Loucy (cell line): Measurements from ENCODE around the gene TINCR.
"Not testable (repeated sequence)": the region's sequence is repeated elsewhere in the genome, so short reads cannot be mapped to it uniquely, and the experiment has no call there.

Experiments
- H2AFZ ChIP-seq: fragments of 200-600 bp; sonication (generic); 2 replicates; pipeline ENCODE4 v1.6.0; 2016; ENCODE audit warnings: antibody characterized with exemption, mild to moderate bottlenecking, low read length, moderate library complexity
- H3F3A ChIP-seq: fragments of 200-600 bp; 2 replicates; pipeline ENCODE4 v1.6.0; 2016; ENCODE audit warnings: antibody characterized with exemption, low read depth, mild to moderate bottlenecking
- H3K27me3 ChIP-seq: fragments of 200-600 bp; sonication (generic); 2 replicates; pipeline ENCODE4 v1.6.1; 2014; ENCODE audit warnings: low read length, mild to moderate bottlenecking; ENCODE audit not compliant: insufficient read depth, poor library complexity, severe bottlenecking
- H3K36me3 ChIP-seq: fragments of 200-600 bp; sonication (generic); 2 replicates; pipeline ENCODE4 v1.6.1; 2016; ENCODE audit warnings: low read length; ENCODE audit not compliant: insufficient read depth
- H3K4me1 ChIP-seq: fragments of 200-600 bp; sonication (generic); 2 replicates; pipeline ENCODE4 v1.5.1; 2014; ENCODE audit warnings: low read length, mild to moderate bottlenecking; ENCODE audit not compliant: insufficient read depth, poor library complexity, severe bottlenecking
- H3K4me2 ChIP-seq: fragments of 200-600 bp; sonication (generic); 2 replicates; pipeline ENCODE4 v1.6.0; 2014; ENCODE audit warnings: antibody characterized with exemption, low read length, low read depth, mild to moderate bottlenecking; ENCODE audit not compliant: poor library complexity, severe bottlenecking
- H3K4me3 ChIP-seq: fragments of 200-600 bp; sonication (generic); 2 replicates; pipeline ENCODE4 v1.5.1; 2014; ENCODE audit warnings: low read length, mild to moderate bottlenecking, mixed read lengths; ENCODE audit not compliant: poor library complexity, severe bottlenecking
- H3K79me2 ChIP-seq: fragments of 200-600 bp; sonication (generic); 2 replicates; pipeline ENCODE4 v1.6.1; 2014; ENCODE audit warnings: low read length; ENCODE audit not compliant: insufficient read depth
- H3K9ac ChIP-seq: fragments of 200-600 bp; sonication (generic); 2 replicates; pipeline ENCODE4 v1.6.0; 2014; ENCODE audit warnings: mild to moderate bottlenecking, low read depth, low read length, moderate library complexity; ENCODE audit not compliant: poor library complexity, severe bottlenecking
- H3K9me2 ChIP-seq: fragments of 200-600 bp; sonication (generic); replicated peaks from 2 replicates; pipeline ENCODE4 v1.6.1; 2016; ENCODE audit warnings: low read depth, low read length, mixed read lengths
- H3K9me3 ChIP-seq: fragments of 200-600 bp; sonication (generic); 2 replicates; pipeline ENCODE4 v1.6.1; 2014; ENCODE audit warnings: mild to moderate bottlenecking, antibody characterized with exemption, low read length, low read depth; ENCODE audit not compliant: insufficient read depth
- H4K20me1 ChIP-seq: fragments of 200-600 bp; sonication (generic); 2 replicates; pipeline ENCODE4 v1.6.0; 2014; ENCODE audit warnings: antibody characterized with exemption, low read length, mild to moderate bottlenecking; ENCODE audit not compliant: insufficient read depth, poor library complexity, severe bottlenecking
- EZH2phosphoT487 ChIP-seq: fragments of 200-600 bp; IDR thresholded peaks from 2 replicates; pipeline ENCODE4 v1.6.1; 2018; ENCODE audit warnings: antibody characterized with exemption, mild to moderate bottlenecking, moderate library complexity, borderline replicate concordance
- TF ChIP-seq, protein P1 (sequence below): fragments of 200-600 bp; sonication (generic); conservative IDR thresholded peaks from 2 replicates; pipeline ENCODE4 v1.5.1; 2014; ENCODE audit warnings: mild to moderate bottlenecking, antibody characterized with exemption, low read length

The TINCR gene

DNA sequence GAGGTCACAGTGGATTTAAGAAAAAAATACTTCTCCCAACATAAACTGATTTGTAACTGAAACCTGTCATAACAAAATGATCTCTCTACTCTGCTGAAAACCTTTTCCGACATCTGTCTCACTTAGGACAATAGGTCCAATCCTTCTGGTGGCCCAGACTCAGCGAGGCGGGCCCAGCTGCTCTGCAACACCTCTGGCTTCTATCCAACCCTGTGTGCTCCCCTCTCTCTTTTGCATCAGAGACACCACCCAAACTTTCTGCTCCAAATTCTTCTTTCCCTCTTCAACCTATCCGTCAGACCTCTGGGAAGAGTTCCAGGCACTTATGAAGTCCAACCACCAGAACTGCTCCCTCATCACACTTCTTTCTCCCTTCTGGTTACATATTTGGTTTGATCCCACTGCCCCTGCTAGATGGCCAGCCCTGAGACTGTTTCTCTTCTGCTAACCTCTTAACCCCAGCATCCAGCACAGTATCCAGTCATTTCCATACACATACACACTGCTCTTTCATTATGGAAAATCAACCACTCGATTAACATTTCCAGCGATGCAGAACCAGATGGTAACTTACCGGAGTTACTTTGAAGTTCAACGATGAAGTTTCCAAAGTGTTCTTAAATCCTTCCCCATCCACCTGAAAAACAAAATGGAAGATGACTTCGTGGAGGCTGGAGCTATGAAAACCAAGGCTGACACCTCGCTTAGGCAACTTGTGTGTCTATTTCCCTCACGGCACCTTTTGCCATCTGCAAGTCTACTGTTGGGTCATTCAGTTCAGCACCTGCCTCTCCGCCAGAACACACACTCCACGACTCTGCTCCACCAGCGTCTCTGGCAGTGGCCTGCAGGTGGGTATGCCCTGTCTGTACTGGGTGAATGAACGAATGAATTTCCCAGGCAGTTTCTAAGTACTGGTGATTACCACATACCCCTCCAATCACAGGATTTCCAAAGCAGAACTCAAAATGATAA, 45.4 kb upstream of the TINCR start:
- Histone ChIP-seq H3K79me2 (peaks cover 36% of the 10 kb centered on the region), H3K9me3 (no peaks in the 10 kb centered on the region), H3K36me3 (peaks cover 85% of the 10 kb centered on the region), H3K4me1 (peaks cover 6% of the 10 kb centered on the region), H3K9me2 (no peaks in the 10 kb centered on the region), H2AFZ (no peak overlapping the region), H3F3A (no peaks in the 10 kb centered on the region), H3K9ac (no peak overlapping the region), H3K4me3 (no peak overlapping the region), H3K4me2 (no peak overlapping the region), H4K20me1 (peaks cover 15% of the 10 kb centered on the region), H3K27me3 (no peaks in the 10 kb centered on the region)
- TF ChIP-seq EZH2phosphoT487, result no peak
- TF ChIP-seq, protein P1, sequence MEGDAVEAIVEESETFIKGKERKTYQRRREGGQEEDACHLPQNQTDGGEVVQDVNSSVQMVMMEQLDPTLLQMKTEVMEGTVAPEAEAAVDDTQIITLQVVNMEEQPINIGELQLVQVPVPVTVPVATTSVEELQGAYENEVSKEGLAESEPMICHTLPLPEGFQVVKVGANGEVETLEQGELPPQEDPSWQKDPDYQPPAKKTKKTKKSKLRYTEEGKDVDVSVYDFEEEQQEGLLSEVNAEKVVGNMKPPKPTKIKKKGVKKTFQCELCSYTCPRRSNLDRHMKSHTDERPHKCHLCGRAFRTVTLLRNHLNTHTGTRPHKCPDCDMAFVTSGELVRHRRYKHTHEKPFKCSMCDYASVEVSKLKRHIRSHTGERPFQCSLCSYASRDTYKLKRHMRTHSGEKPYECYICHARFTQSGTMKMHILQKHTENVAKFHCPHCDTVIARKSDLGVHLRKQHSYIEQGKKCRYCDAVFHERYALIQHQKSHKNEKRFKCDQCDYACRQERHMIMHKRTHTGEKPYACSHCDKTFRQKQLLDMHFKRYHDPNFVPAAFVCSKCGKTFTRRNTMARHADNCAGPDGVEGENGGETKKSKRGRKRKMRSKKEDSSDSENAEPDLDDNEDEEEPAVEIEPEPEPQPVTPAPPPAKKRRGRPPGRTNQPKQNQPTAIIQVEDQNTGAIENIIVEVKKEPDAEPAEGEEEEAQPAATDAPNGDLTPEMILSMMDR, result no peak

GRCh38 chr19:5609881-5610448, 42.2 kb upstream of the TINCR start:
- no peak overlapping the region for H2AFZ ChIP-seq
- no peaks in the 10 kb centered on the region for H3K9me2 ChIP-seq
- no peak overlapping the region for H3K9ac ChIP-seq
- peaks cover 11% of the 10 kb centered on the region for H4K20me1 ChIP-seq
- H3K4me3 ChIP-seq, result no peak overlapping the region
- peaks cover 39% of the 10 kb centered on the region; the same call in 1 of the 2 replicates for H3K79me2 ChIP-seq
- H3K4me1 ChIP-seq, result no peaks in the 10 kb centered on the region
- H3K27me3 ChIP-seq, result no peaks in the 10 kb centered on the region
- TF ChIP-seq, protein P1, result no peak
- TF ChIP-seq EZH2phosphoT487, result no peak
- peaks cover 87% of the 10 kb centered on the region for H3K36me3 ChIP-seq
- no peaks in the 10 kb centered on the region for H3F3A ChIP-seq
- H3K9me3 ChIP-seq, result no peaks in the 10 kb centered on the region
- no peak overlapping the region for H3K4me2 ChIP-seq

DNA sequence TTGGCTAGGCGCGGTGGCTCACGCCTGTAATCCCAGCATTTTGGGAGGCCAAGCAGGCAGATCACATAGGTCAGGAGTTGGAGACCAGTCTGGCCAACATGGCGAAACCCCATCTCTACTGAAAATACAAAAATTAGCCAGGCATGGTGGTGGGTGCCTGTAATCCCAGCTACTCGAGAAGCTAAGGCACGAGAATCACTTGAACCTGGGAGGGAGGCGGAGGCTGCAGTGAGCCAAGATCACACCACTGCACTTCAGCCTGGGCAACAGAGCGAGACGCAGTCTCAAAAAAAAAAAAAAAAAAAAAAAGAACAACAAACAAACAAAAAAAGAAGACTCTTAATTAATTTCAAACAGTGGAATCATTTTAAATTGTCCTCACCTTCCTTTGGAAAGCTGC, 41.0 kb upstream of the TINCR start:
- Histone ChIP-seq H4K20me1 (peaks cover 11% of the 10 kb centered on the region), H3K36me3 (peaks cover 87% of the 10 kb centered on the region), H3K79me2 (peaks cover 34% of the 10 kb centered on the region; the same call in 1 of the 2 replicates)
- not testable (repeated sequence) for H3K4me1 ChIP-seq, H3K4me3 ChIP-seq, H2AFZ ChIP-seq, H3K4me2 ChIP-seq, H3F3A ChIP-seq, H3K27me3 ChIP-seq, H3K9ac ChIP-seq, H3K9me3 ChIP-seq, H3K9me2 ChIP-seq
